AG04450 (cell line): Measurements from ENCODE around the gene METRN. TPM values are rescaled to one million over a fixed set of nuclear protein-coding genes. Genes with fewer than 3 reads are reported as not detected.
A peak's percentile ranks its signal among the peaks of the same experiment; 100 is the strongest.

Experiments used
- CTCF ChIA-PET: fragments of 300-600, 350-600 bp; formaldehyde crosslinking; extraction: SDS; loops from one replicate; lab custom pipeline; 2022; ENCODE audit warnings: antibody characterized with exemption, inconsistent platforms; lab: Charles Lee
- POLR2A ChIA-PET: fragments of 350-600 bp; formaldehyde crosslinking; extraction: SDS; loops from one replicate; lab custom pipeline; 2021; ENCODE audit warnings: antibody characterized with exemption, inconsistent platforms; lab: Yijun Ruan, JAX
- DNase-seq: peaks from one replicate; pipeline ENCODE4 v3.0.0-alpha.2; 2011; ENCODE audit warnings: low read depth, low spot score
- H3K27ac ChIP-seq: one replicate; pipeline ENCODE4 v1.5.1; 2012; ENCODE audit warnings: low read depth, low read length, control low read depth
- H3K27me3 ChIP-seq: one replicate; pipeline ENCODE4 v1.6.0; 2012; ENCODE audit warnings: low read length; ENCODE audit not compliant: control insufficient read depth, insufficient read depth
- H3K4me3 ChIP-seq: 2 replicates; pipeline ENCODE4 v1.5.1; 2011; ENCODE audit warnings: mild to moderate bottlenecking, low read depth, low read length, control low read depth
- H3K9me3 ChIP-seq: 2 replicates; pipeline ENCODE4 v1.5.1; 2012; ENCODE audit warnings: low read length; ENCODE audit not compliant: control insufficient read depth, insufficient read depth
- polyA plus RNA-seq: library from polyadenylated mRNA; depleted of rRNA; stranded (reverse); fragments of >200 nt; gene quantifications from 2 replicates; pipeline ENCODE4 v1.2.3, GENCODE V29; 2011
- TF ChIP-seq, protein P1 (sequence below): IDR thresholded peaks from 2 replicates; pipeline ENCODE4 v1.5.1; 2011; ENCODE audit warnings: low read depth, low read length, control low read depth, inconsistent platforms

The METRN gene
- polyA plus RNA-seq, 1 experiment: 20.0 TPM

- POLR2A ChIA-PET: no interaction called here
- CTCF ChIA-PET: interaction anchor here (0.7 kb wide), 1 partner anchor 72 kb away, joined by 3 read pairs; no protein-coding TSS in a partner anchor
Observed at GRCh38 chr16:714079-714478, 839 bp upstream of the METRN start.

GRCh38 chr16:715477-716199 lies 720 bp downstream of the METRN start:
- POLR2A ChIA-PET: interaction anchor here (0.5 kb wide), 1 partner anchor 300 kb away, joined by 5 read pairs; no protein-coding TSS in a partner anchor
- Histone ChIP-seq H3K9me3 (no peaks in the 10 kb centered on the region; the same call in 1 of the 2 replicates), H3K27me3 (no peaks in the 10 kb centered on the region), H3K4me3 (peak overlapping the region; percentile 62), H3K27ac (no peak overlapping the region)
- no peak for DNase-seq
- TF ChIP-seq, protein P1, sequence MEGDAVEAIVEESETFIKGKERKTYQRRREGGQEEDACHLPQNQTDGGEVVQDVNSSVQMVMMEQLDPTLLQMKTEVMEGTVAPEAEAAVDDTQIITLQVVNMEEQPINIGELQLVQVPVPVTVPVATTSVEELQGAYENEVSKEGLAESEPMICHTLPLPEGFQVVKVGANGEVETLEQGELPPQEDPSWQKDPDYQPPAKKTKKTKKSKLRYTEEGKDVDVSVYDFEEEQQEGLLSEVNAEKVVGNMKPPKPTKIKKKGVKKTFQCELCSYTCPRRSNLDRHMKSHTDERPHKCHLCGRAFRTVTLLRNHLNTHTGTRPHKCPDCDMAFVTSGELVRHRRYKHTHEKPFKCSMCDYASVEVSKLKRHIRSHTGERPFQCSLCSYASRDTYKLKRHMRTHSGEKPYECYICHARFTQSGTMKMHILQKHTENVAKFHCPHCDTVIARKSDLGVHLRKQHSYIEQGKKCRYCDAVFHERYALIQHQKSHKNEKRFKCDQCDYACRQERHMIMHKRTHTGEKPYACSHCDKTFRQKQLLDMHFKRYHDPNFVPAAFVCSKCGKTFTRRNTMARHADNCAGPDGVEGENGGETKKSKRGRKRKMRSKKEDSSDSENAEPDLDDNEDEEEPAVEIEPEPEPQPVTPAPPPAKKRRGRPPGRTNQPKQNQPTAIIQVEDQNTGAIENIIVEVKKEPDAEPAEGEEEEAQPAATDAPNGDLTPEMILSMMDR: no peak
- CTCF ChIA-PET: interaction anchor here (0.6 to 1.3 kb wide), 8 partner anchors 9 to 341 kb away, joined by 3 to 6 read pairs (median 3); partner anchors contain the start of genes CHTF18 and RPUSD1

More at GRCh38 chr16:714079-714478, 839 bp upstream of the METRN start:
- Histone ChIP-seq H3K9me3 (no peaks in the 10 kb centered on the region; the same call in 1 of the 2 replicates), H3K4me3 (no peak overlapping the region), H3K27ac (no peak overlapping the region), H3K27me3 (no peaks in the 10 kb centered on the region)
- TF ChIP-seq, protein P1: no peak
- DNase-seq: no peak

DNA sequence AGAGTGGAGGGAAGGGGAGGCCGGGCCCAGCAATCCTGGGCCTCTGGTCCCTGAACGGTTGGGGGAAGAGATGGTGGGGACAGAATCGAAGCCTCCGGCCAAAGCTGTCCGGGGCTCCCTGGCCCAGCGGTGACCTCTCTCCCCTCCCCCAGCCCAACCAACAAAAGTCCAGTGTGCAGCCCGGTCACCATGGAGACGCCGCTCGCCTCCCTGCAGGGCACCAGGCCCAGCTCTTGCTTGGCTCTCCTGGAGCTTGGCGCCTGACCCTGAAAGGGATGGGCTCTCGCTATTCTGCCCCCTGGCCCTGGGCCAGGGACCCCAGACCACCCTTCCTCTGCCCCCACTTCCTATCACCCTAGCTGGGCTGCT lies 1.3 kb downstream of the METRN start:
- no peak for DNase-seq
- TF ChIP-seq, protein P1: no peak
- Histone ChIP-seq H3K4me3 (peak overlapping the region; percentile 53), H3K27me3 (no peaks in the 10 kb centered on the region), H3K9me3 (no peaks in the 10 kb centered on the region; the same call in 1 of the 2 replicates), H3K27ac (no peak overlapping the region)
- CTCF ChIA-PET: interaction anchor here (0.6 to 1.3 kb wide), 8 partner anchors 9 to 340 kb away, joined by 3 to 6 read pairs (median 3); partner anchors contain the start of genes CHTF18 and RPUSD1
- POLR2A ChIA-PET: interaction anchor here (0.5 kb wide), 1 partner anchor 299 kb away, joined by 5 read pairs; no protein-coding TSS in a partner anchor

GRCh38 chr16:716768-717325 lies 1.9 kb downstream of the METRN start:
- CTCF ChIA-PET: interaction anchor here (0.8 to 1.3 kb wide), 3 partner anchors 9 to 340 kb away, joined by 4 to 6 read pairs (median 5); no protein-coding TSS in a partner anchor
- TF ChIP-seq, protein P1: no peak
- no peaks in the 10 kb centered on the region for H3K27me3 ChIP-seq
- H3K9me3 ChIP-seq: no peaks in the 10 kb centered on the region; the same call in 1 of the 2 replicates
- DNase-seq: no peak
- H3K27ac ChIP-seq: no peak overlapping the region
- no peak overlapping the region for H3K4me3 ChIP-seq
- POLR2A ChIA-PET: no interaction called here
